Measurements from ENCODE around the gene RNU1-2. TPM values are rescaled to one million over a fixed set of nuclear protein-coding genes. Genes with fewer than 3 reads are reported as not detected.
"Not testable (repeated sequence)": the region's sequence is repeated elsewhere in the genome, so short reads cannot be mapped to it uniquely, and the experiment has no call there.

Gene RNU1-2
- total RNA-seq, 2 donors from 2014 or later, result under 0.01 TPM

- ATAC-seq (ENCODE audit: insufficient number of reproducible peaks, low FRiP score, low read depth), result peak; percentile 73
- Histone ChIP-seq H3K27ac (peak overlapping the region; percentile 72 to 93), H3K36me3 (no peaks in the 10 kb centered on the region), H3K4me3 (peak overlapping the region; percentile 73), H3K4me1 (ENCODE audit: control insufficient read depth in 1 of 2, low read depth in 2 of 2) (peaks cover 0 to 5% of the 10 kb centered on the region in 2 donors), H3K27me3 (replicated peaks; ENCODE audit: insufficient read depth) (no peaks in the 10 kb centered on the region), H3K9me3 (no peaks in the 10 kb centered on the region)
- TF ChIP-seq CTCF (IDR thresholded peaks at IDR 0.05), result peak; percentile 9
- peak; percentile 33 for DNase-seq (ENCODE audit: low spot score)
These were observed 6.6 kb upstream of the RNU1-2 start for GRCh38 chr1:16888860-16889816.

GRCh38 chr1:16890539-16891021, 5.2 kb upstream of the RNU1-2 start:
- ATAC-seq (ENCODE audit: insufficient number of reproducible peaks, low FRiP score, low read depth); H3K27me3 ChIP-seq (replicated peaks; ENCODE audit: insufficient read depth); H3K36me3 ChIP-seq; H3K4me3 ChIP-seq; H3K4me1 ChIP-seq (ENCODE audit: control insufficient read depth in 1 of 2, low read depth in 2 of 2); DNase-seq (ENCODE audit: low spot score); H3K9me3 ChIP-seq; H3K27ac ChIP-seq: not testable (repeated sequence)

GRCh38 chr1:16891057-16891456, 4.7 kb upstream of the RNU1-2 start:
- not testable (repeated sequence) for H3K4me1 ChIP-seq (ENCODE audit: control insufficient read depth in 1 of 2, low read depth in 2 of 2); H3K36me3 ChIP-seq; H3K9me3 ChIP-seq; DNase-seq (ENCODE audit: low spot score); ATAC-seq (ENCODE audit: insufficient number of reproducible peaks, low FRiP score, low read depth); H3K4me3 ChIP-seq; H3K27ac ChIP-seq; H3K27me3 ChIP-seq (replicated peaks; ENCODE audit: insufficient read depth)

GRCh38 chr1:16892978-16893525, 2.7 kb upstream of the RNU1-2 start:
- not testable (repeated sequence) for DNase-seq (ENCODE audit: low spot score); H3K9me3 ChIP-seq; H3K36me3 ChIP-seq; H3K4me3 ChIP-seq; H3K27ac ChIP-seq; ATAC-seq (ENCODE audit: insufficient number of reproducible peaks, low FRiP score, low read depth); H3K27me3 ChIP-seq (replicated peaks; ENCODE audit: insufficient read depth)
- H3K4me1 ChIP-seq (ENCODE audit: control insufficient read depth in 1 of 2, low read depth in 2 of 2), result peaks cover 7 to 12% of the 10 kb centered on the region in 2 donors

- DNase-seq (ENCODE audit: low spot score); ATAC-seq (ENCODE audit: insufficient number of reproducible peaks, low FRiP score, low read depth); H3K9me3 ChIP-seq; H3K36me3 ChIP-seq; H3K4me3 ChIP-seq; H3K27ac ChIP-seq; H3K27me3 ChIP-seq (replicated peaks; ENCODE audit: insufficient read depth): not testable (repeated sequence)
- peaks cover 5 to 12% of the 10 kb centered on the region in 2 donors for H3K4me1 ChIP-seq (ENCODE audit: control insufficient read depth in 1 of 2, low read depth in 2 of 2)
These were observed 2.0 kb upstream of the RNU1-2 start for GRCh38 chr1:16893796-16894195.

GRCh38 chr1:16894338-16894737, 1.4 kb upstream of the RNU1-2 start:
- DNase-seq (ENCODE audit: low spot score); H3K27me3 ChIP-seq (replicated peaks; ENCODE audit: insufficient read depth); H3K27ac ChIP-seq; H3K9me3 ChIP-seq; H3K4me3 ChIP-seq; ATAC-seq (ENCODE audit: insufficient number of reproducible peaks, low FRiP score, low read depth); H3K36me3 ChIP-seq: not testable (repeated sequence)
- peaks cover 5 to 12% of the 10 kb centered on the region in 2 donors for H3K4me1 ChIP-seq (ENCODE audit: control insufficient read depth in 1 of 2, low read depth in 2 of 2)

GRCh38 chr1:16895233-16895597, 565 bp upstream of the RNU1-2 start:
- peaks cover 2 to 12% of the 10 kb centered on the region in 2 donors for H3K4me1 ChIP-seq (ENCODE audit: control insufficient read depth in 1 of 2, low read depth in 2 of 2)
- ATAC-seq (ENCODE audit: insufficient number of reproducible peaks, low FRiP score, low read depth); H3K36me3 ChIP-seq; H3K9me3 ChIP-seq; H3K27me3 ChIP-seq (replicated peaks; ENCODE audit: insufficient read depth); DNase-seq (ENCODE audit: low spot score): not testable (repeated sequence)
- H3K27ac ChIP-seq, result peak overlapping the region; percentile 83 to 86
- H3K4me3 ChIP-seq, result peak overlapping the region; percentile 72

- not testable (repeated sequence) for H3K36me3 ChIP-seq; ATAC-seq (ENCODE audit: insufficient number of reproducible peaks, low FRiP score, low read depth); H3K9me3 ChIP-seq; DNase-seq (ENCODE audit: low spot score); H3K27me3 ChIP-seq (replicated peaks; ENCODE audit: insufficient read depth)
- peak overlapping the region; percentile 67 for H3K4me3 ChIP-seq
- H3K4me1 ChIP-seq (ENCODE audit: control insufficient read depth in 1 of 2, low read depth in 2 of 2), result peaks cover 2 to 12% of the 10 kb centered on the region in 2 donors
- peak overlapping the region; percentile 78 to 86 for H3K27ac ChIP-seq
These were observed 706 bp downstream of the RNU1-2 start for GRCh38 chr1:16896316-16897055.

- not testable (repeated sequence) for H3K9me3 ChIP-seq; DNase-seq (ENCODE audit: low spot score); H3K4me3 ChIP-seq; H3K36me3 ChIP-seq; H3K27ac ChIP-seq; ATAC-seq (ENCODE audit: insufficient number of reproducible peaks, low FRiP score, low read depth); H3K27me3 ChIP-seq (replicated peaks; ENCODE audit: insufficient read depth)
- peaks cover 2 to 16% of the 10 kb centered on the region in 2 donors for H3K4me1 ChIP-seq (ENCODE audit: control insufficient read depth in 1 of 2, low read depth in 2 of 2)
These were observed 1.9 kb downstream of the RNU1-2 start for GRCh38 chr1:16897653-16898052.

GRCh38 chr1:16898298-16898697, 2.5 kb downstream of the RNU1-2 start:
- ATAC-seq (ENCODE audit: insufficient number of reproducible peaks, low FRiP score, low read depth); H3K27ac ChIP-seq; H3K9me3 ChIP-seq; H3K4me3 ChIP-seq; DNase-seq (ENCODE audit: low spot score); H3K36me3 ChIP-seq; H3K27me3 ChIP-seq (replicated peaks; ENCODE audit: insufficient read depth): not testable (repeated sequence)
- H3K4me1 ChIP-seq (ENCODE audit: control insufficient read depth in 1 of 2, low read depth in 2 of 2), result peaks cover 6 to 22% of the 10 kb centered on the region in 2 donors

- H3K27ac ChIP-seq; H3K36me3 ChIP-seq; H3K9me3 ChIP-seq; H3K27me3 ChIP-seq (replicated peaks; ENCODE audit: insufficient read depth); DNase-seq (ENCODE audit: low spot score); H3K4me3 ChIP-seq; ATAC-seq (ENCODE audit: insufficient number of reproducible peaks, low FRiP score, low read depth): not testable (repeated sequence)
- H3K4me1 ChIP-seq (ENCODE audit: control insufficient read depth in 1 of 2, low read depth in 2 of 2), result peaks cover 8 to 27% of the 10 kb centered on the region in 2 donors
These were observed 3.2 kb downstream of the RNU1-2 start for GRCh38 chr1:16899020-16899419.
